HG02763 (cell line): ENCODE results near the gene NUPR2.
"Not testable (repeated sequence)": the region's sequence is repeated elsewhere in the genome, so short reads cannot be mapped to it uniquely, and the experiment has no call there.

Source experiments
- ATAC-seq: cut with Tn5 transposase; IDR thresholded peaks from one replicate; pipeline ENCODE4 v1.9.1; 2021; ENCODE audit warnings: mild to moderate bottlenecking, moderate library complexity; ENCODE audit not compliant: unreplicated experiment

Gene NUPR2

GRCh38 chr7:56087445-56087844 lies 28.8 kb downstream of the NUPR2 start:
- ATAC-seq: no peak

- ATAC-seq: no peak
Observed at GRCh38 chr7:56086761-56087160, 29.5 kb downstream of the NUPR2 start.

- ATAC-seq: no peak
Observed at GRCh38 chr7:56083150-56083785, 32.9 kb downstream of the NUPR2 start.

- ATAC-seq: no peak
Observed at GRCh38 chr7:56081626-56082340, 34.4 kb downstream of the NUPR2 start.

GRCh38 chr7:56080726-56081435 lies 35.3 kb downstream of the NUPR2 start:
- ATAC-seq: not testable (repeated sequence)

- ATAC-seq: no peak
Observed at GRCh38 chr7:56079450-56080185, 36.6 kb downstream of the NUPR2 start.

GRCh38 chr7:56078196-56078595 lies 38.0 kb downstream of the NUPR2 start:
- ATAC-seq: no peak

- no peak for ATAC-seq
Observed at GRCh38 chr7:56077681-56078080, 38.5 kb downstream of the NUPR2 start.

GRCh38 chr7:56074371-56074791 lies 41.8 kb downstream of the NUPR2 start:
- peak; percentile 87 for ATAC-seq

- not testable (repeated sequence) for ATAC-seq
Observed at GRCh38 chr7:56066376-56066775, 49.8 kb downstream of the NUPR2 start.
